ENCODE measurements around the gene CTRB1.
"Not testable (repeated sequence)": the region's sequence is repeated elsewhere in the genome, so short reads cannot be mapped to it uniquely, and the experiment has no call there.

The CTRB1 gene

GRCh38 chr16:75272629-75273028 lies 53.8 kb downstream of the CTRB1 start:
- not testable (repeated sequence) for DNase-seq (ENCODE audit: low read depth)

- no peak for DNase-seq (ENCODE audit: low read depth)
These were observed 54.5 kb downstream of the CTRB1 start for GRCh38 chr16:75273054-75273925.
